Keratinocyte (primary cell): ENCODE results near the gene TDRD10. TPM values are rescaled to one million over a fixed set of nuclear protein-coding genes. Genes with fewer than 3 reads are reported as not detected.
A peak's percentile ranks its signal among the peaks of the same experiment; 100 is the strongest.

Experiments used
- DNase-seq: peaks from one replicate; pipeline ENCODE4 v3.0.0-alpha.2; 2011; ENCODE audit warnings: low read depth, missing footprints, low spot score
- FAIRE-seq: peaks from 2 replicates; lab custom pipeline; 2011; peaks lifted over from hg19 to GRCh38; lab: Jason Lieb, UNC
- H2AFZ ChIP-seq: 2 replicates; pipeline ENCODE4 v1.6.0; 2012; ENCODE audit warnings: low read length, control low read depth, inconsistent platforms; ENCODE audit not compliant: control insufficient read depth
- H3K27ac ChIP-seq: 2 replicates; pipeline ENCODE4 v1.5.1; 2011; ENCODE audit warnings: low read length; ENCODE audit not compliant: control insufficient read depth, insufficient read depth
- H3K27me3 ChIP-seq: 3 replicates; pipeline ENCODE4 v1.6.0; 2011; ENCODE audit warnings: low read length; ENCODE audit not compliant: control insufficient read depth, insufficient read depth; ENCODE audit errors: extremely low read depth
- H3K36me3 ChIP-seq, 2 experiments: 2 replicates in 1 of 2; 3 replicates in 1 of 2; pipeline ENCODE4 v1.5.1; 2011; ENCODE audit warnings: low read length in 2 of 2, mild to moderate bottlenecking in 1 of 2; ENCODE audit not compliant: control insufficient read depth in 2 of 2, insufficient read depth in 2 of 2; ENCODE audit errors: extremely low read depth in 1 of 2
- H3K4me1 ChIP-seq: 3 replicates; pipeline ENCODE4 v1.5.1; 2011; ENCODE audit warnings: low read length; ENCODE audit not compliant: control insufficient read depth, insufficient read depth; ENCODE audit errors: extremely low read depth
- H3K4me2 ChIP-seq: 3 replicates; pipeline ENCODE4 v1.6.0; 2011; ENCODE audit warnings: low read depth, low read length; ENCODE audit not compliant: control insufficient read depth, insufficient read depth; ENCODE audit errors: extremely low read depth
- H3K4me3 ChIP-seq, 3 experiments: fragments of 200-600 bp in 1 of 3; sonication (generic) in 1 of 3; 2 replicates in 2 of 3; 3 replicates in 1 of 3; pipeline ENCODE4 v1.5.1; 2011 to 2016; ENCODE audit warnings: low read length in 3 of 3, mild to moderate bottlenecking in 3 of 3, control low read depth in 2 of 3, inconsistent platforms in 1 of 3, low read depth in 1 of 3, mixed read lengths in 1 of 3, mixed run types in 1 of 3, moderate library complexity in 1 of 3; ENCODE audit not compliant: control insufficient read depth in 2 of 3, insufficient read depth in 2 of 3; ENCODE audit errors: extremely low read depth in 1 of 3
- H3K79me2 ChIP-seq: 2 replicates; pipeline ENCODE4 v1.6.0; 2012; ENCODE audit warnings: low read length; ENCODE audit not compliant: control insufficient read depth, insufficient read depth
- H3K9ac ChIP-seq: 3 replicates; pipeline ENCODE4 v1.6.0; 2011; ENCODE audit warnings: low read length; ENCODE audit not compliant: control insufficient read depth, insufficient read depth; ENCODE audit errors: extremely low read depth
- H3K9me1 ChIP-seq: 3 replicates; pipeline ENCODE4 v1.6.0; 2011; ENCODE audit warnings: low read length; ENCODE audit not compliant: control insufficient read depth, insufficient read depth; ENCODE audit errors: extremely low read depth
- H3K9me3 ChIP-seq: 2 replicates; pipeline ENCODE4 v1.5.1; 2012; ENCODE audit warnings: low read depth, low read length; ENCODE audit not compliant: control insufficient read depth
- H4K20me1 ChIP-seq: 3 replicates; pipeline ENCODE4 v1.6.0; 2011; ENCODE audit warnings: low read length; ENCODE audit not compliant: control insufficient read depth, insufficient read depth; ENCODE audit errors: extremely low read depth
- CTCF ChIP-seq, 3 experiments: IDR thresholded peaks in 1 of 3; conservative IDR thresholded peaks in 1 of 3; optimal IDR thresholded peaks in 1 of 3; 2 replicates in 2 of 3; 3 replicates in 1 of 3; pipeline versions ENCODE3 to v1.5.1; 2011; ENCODE audit warnings: low read length in 3 of 3, mild to moderate bottlenecking in 3 of 3, moderate library complexity in 2 of 3, control low read depth in 1 of 3, inconsistent platforms in 1 of 3; ENCODE audit not compliant: insufficient read depth in 2 of 3; ENCODE audit errors: extremely low read depth in 1 of 3
- EZH2 ChIP-seq: IDR thresholded peaks from one replicate; pipeline ENCODE4 v1.6.1; 2012; ENCODE audit warnings: inconsistent platforms, mild to moderate bottlenecking, low read length, moderate library complexity
- dilution Hi-C: fragments of 300-500 bp; cut with MboI; formaldehyde crosslinking; loops from one replicate; pipeline ENCODE4 v1.7.0; 2020; ENCODE audit warnings: low sequenced_read_pairs; ENCODE audit not compliant: extremely low pct_ligation_motif_present
- polyA plus RNA-seq, 5 experiments: library from polyadenylated mRNA; depleted of rRNA in 3 of 5; stranded (reverse) in 3 of 5; stranded (forward) in 1 of 5; unstranded in 1 of 5; fragments of >200 nt; gene quantifications; 1 replicate in 1 of 5; 2 replicates in 3 of 5; 3 replicates in 1 of 5; pipeline versions ENCODE4 v1.2.1 to v1.2.3, GENCODE V29; 2011 to 2012; ENCODE audit warnings: missing spikeins in 2 of 5, low read depth in 1 of 5, low replicate concordance in 1 of 5

TDRD10 gene
- polyA plus RNA-seq, 1 donor (not counting 4 experiments of a cell fraction or from before 2014, with no cell fraction given), result not detected

DNA sequence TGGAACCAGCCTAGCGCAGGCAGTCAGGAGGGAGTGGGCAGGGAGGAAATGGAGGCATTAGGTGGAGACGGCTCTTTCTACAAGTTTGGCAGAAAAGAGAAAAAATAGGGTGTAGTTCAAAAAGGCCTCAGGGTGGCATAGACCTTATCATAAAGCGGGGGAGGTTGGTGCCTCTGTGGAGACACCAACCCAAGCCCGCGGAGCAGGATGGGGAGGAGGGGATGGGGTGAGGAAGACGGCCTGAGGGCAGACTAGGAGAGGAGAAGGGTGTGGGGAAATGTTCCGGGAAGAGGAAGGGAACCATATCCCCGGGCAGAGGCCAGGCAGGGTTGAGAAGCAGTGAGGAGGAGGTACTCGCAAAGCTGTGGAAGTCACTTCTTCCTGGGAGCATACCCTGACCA is 17.6 kb downstream of the TDRD10 start:
- FAIRE-seq, result no peak
- Histone ChIP-seq H3K27me3 (peaks cover 4% of the 10 kb centered on the region), H3K36me3 (no peaks in the 10 kb centered on the region), H3K9me1 (no peaks in the 10 kb centered on the region), H3K79me2 (no peaks in the 10 kb centered on the region), H3K4me3 (no peak overlapping the region), H2AFZ (peak overlapping the region; percentile 78), H3K27ac (no peak overlapping the region), H3K4me1 (peaks cover 12% of the 10 kb centered on the region), H3K9me3 (no peaks in the 10 kb centered on the region), H3K4me2 (peak overlapping the region; percentile 61), H3K9ac (no peak overlapping the region), H4K20me1 (no peaks in the 10 kb centered on the region)
- no peak for DNase-seq
- dilution Hi-C loops, result no loop called here
- TF ChIP-seq CTCF (optimal IDR thresholded peaks at IDR 0.05 in 1 of 3, IDR thresholded peaks at IDR 0.05 in 1 of 3, conservative IDR thresholded peaks at IDR 0.05 in 1 of 3; ENCODE audit: extremely low read depth in 1 of 3, insufficient read depth in 2 of 3, low read length in 3 of 3) (no peak), EZH2 (no peak)

DNA sequence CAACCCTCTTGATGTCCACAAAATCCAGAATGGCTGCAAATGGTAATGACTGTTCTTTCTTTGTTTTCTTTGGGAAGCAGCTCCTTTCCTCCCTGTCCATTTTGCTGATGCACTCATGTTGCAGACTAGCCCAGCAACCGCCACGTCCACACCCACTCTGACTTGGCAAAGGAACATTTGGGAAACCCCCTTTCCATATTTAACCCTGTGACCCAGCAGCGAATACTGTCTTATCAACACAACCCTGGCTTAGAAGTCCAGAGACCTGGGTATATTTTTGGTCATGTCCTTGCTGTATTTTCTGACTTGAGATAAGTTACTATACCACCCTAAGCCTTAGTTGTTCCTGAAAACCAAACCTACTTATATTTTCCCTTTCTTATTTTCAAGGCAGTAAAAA is 18.3 kb downstream of the TDRD10 start:
- peak overlapping the region; percentile 78 for H2AFZ ChIP-seq
- DNase-seq (no peak), FAIRE-seq (no peak)
- H3K9ac ChIP-seq, result no peak overlapping the region
- H3K27ac ChIP-seq, result no peak overlapping the region
- H3K4me1 ChIP-seq, result peaks cover 12% of the 10 kb centered on the region
- no peaks in the 10 kb centered on the region for H3K79me2 ChIP-seq
- TF ChIP-seq CTCF (optimal IDR thresholded peaks at IDR 0.05 in 1 of 3, IDR thresholded peaks at IDR 0.05 in 1 of 3, conservative IDR thresholded peaks at IDR 0.05 in 1 of 3; ENCODE audit: extremely low read depth in 1 of 3, insufficient read depth in 2 of 3, low read length in 3 of 3), result no peak
- no peak for TF ChIP-seq EZH2
- peaks cover 2% of the 10 kb centered on the region for H3K27me3 ChIP-seq
- no peak overlapping the region for H3K4me2 ChIP-seq
- H3K9me1 ChIP-seq, result no peaks in the 10 kb centered on the region
- H3K4me3 ChIP-seq, result no peak overlapping the region
- dilution Hi-C loops, result no loop called here
- no peaks in the 10 kb centered on the region for H3K36me3 ChIP-seq
- no peaks in the 10 kb centered on the region for H3K9me3 ChIP-seq
- no peaks in the 10 kb centered on the region for H4K20me1 ChIP-seq
